Stimulated activated CD8-positive, alpha-beta memory T cell treated with anti-CD3 and anti-CD28 coated beads, Interleukin-2, amount 100 ng/mL, for 48 hours (primary cell): ENCODE data around the gene PRXL2B.
A peak's percentile ranks its signal among the peaks of the same experiment; 100 is the strongest.

Experiments used
- DNase-seq, 2 donors: peaks; one replicate each; pipeline ENCODE4 v3.0.0-alpha.2; 2020; ENCODE audit warnings: low read depth in 2 of 2

PRXL2B gene

DNA sequence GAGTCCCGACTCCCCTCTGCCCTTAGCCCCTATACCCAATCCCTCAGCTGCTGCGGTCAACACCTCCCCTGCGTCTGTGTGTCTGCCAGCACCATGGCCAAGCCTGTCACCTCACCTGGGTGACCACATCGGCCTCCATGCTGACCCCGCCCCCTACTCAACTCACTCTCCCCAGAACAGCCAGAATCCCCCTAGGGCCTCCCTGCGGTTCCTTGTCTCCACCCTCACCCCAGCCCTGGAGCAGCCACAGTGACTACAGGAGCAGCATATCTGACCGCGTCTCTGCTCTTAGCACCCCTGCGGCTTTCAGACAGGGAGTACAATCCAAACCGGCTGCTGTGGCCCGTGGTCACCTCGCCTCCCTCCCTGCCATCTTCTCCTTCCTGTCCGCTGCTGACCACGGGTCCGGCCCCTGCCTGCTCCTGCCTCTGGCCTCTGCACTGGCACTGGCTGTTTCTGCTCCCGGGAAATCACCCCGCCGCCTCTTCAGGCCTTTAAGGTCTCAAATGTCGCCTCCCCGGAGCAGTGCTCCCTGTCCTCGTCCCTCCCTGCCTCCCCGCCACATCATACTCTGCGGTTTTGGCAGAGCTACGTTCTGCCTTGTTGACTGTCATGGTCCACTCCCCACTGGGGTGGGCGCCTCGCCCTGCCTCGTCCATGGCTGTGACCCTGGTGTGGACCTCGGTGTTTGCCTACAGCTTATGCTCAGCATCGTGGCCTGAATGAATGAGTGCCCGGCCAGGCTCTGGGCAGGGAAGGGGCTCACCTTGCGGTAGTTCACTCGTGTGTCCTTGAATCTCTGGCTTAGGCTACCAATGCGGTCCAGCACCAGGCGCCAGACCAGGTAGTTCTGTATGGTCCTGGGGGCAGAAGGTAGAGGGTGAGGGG is 11.1 kb downstream of the PRXL2B start:
- DNase-seq: no peak

DNA sequence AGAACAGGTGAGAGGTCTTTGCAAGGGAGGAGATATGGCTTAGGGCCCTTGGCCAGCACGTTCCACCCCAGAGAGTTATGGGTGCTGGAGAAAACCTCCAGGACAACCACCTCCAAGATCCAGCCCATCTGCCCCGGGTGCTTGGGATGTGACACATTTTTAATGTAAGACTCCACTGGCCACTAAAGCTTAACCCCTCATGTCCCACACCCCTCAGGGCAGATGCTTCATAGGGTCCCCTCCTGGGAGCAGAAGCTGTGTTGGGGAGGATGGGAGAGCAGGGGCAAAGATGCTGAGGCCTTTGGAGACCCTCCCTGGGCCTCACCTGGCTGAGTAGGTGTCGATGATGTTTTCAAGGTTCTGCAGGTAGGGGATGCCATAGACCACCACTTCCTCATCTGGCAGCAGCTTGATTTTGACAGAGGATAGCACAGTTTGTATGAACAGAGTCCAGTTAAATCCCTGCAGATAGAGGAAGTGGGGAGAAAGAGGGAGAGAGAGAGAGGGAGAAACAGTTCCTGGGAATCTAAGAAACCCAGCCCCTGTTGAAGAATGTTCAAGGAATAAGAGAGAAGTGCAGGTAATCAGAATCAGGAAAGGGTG is 11.9 kb downstream of the PRXL2B start:
- no peak for DNase-seq

DNA sequence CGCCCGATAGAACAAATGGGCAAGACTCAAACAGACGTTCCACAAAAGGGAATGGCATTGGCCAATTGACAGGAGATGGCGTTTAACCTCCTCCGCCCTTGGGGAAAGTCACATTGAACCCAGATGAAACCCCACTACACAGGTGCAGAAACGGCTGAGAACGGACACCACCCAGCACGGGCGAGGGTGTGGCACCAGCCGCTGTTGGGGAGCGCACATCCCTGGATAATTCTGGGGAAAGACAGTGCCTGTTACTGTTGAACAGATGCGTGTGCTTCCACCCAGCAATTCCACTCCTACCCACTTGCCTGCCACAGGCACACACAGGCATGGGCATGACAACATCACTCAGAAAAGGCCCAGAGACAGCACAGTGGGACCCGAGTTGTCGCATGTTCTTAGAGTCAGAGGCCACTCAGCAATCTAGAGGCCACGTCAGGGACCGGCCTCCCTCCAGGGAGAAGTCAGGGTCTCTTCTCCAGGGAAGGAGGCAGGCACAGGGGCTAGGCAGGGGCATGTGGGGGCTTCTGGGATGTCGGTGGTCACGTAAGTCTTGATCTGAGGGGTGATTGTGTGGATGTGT is 15.2 kb downstream of the PRXL2B start:
- DNase-seq: no peak

DNA sequence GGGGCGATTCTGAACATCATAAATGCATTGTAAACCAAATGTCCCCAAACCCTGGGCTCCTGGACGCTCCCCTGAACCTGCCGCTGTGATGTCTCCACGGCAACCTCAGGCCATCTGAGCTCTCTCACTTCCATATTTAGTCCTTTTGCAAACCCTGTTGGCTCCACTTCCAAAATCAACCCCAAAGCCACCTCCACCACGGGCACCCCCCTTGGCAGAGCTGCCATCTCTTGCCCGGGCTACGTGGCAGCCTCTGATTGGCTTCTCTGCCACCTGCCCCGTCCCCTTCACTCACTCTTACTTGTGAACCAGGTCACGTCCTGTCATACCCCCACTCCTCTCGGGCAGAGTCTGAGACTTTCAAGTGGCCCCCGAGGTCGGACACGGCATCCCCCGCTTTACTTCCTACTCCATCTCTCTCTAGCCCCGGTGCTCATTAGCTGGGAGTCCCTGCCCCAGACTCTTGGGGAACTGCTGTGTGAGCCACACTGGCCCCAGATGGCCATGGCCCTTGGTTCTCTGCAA is 15.8 kb downstream of the PRXL2B start:
- DNase-seq: no peak

GRCh38 chr1:2602866-2603520 is 16.4 kb downstream of the PRXL2B start:
- DNase-seq: no peak

- no peak for DNase-seq
Measured at GRCh38 chr1:2603521-2604155, 17.1 kb downstream of the PRXL2B start.

- no peak for DNase-seq
Measured at GRCh38 chr1:2604156-2604843, 17.7 kb downstream of the PRXL2B start.

DNA sequence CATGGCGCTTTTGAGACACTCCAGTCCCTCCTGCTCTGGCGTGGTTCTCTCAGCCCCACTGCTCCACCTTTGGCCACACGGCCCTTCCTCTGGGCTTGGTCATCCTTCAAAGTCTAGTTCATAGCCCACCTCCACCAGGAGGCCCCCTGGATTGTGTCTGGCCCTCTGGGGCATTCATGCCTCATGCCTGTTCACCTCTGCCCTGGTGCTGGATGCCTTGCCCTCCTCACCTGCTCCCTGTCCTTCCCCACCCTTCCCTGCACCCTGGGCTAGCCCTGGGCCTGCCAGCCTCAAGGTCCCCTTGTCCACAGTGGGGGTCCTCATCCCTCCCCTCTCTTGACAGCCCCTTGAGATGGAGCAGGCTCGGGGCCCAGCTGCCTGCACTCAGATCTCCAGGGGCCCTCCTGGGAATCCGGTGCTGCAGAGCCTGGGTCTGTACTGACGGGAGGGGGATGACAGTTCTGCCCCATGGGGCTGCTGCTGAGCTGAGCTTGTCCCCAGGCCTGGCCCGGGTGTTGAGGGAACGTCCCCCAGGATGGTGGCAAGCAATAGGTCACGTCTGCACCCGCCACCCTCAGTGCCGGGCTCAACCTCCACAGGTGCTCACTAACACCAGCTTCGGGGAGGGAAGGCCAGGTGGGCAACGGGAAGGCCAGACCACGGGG is 18.4 kb downstream of the PRXL2B start:
- no peak for DNase-seq

DNA sequence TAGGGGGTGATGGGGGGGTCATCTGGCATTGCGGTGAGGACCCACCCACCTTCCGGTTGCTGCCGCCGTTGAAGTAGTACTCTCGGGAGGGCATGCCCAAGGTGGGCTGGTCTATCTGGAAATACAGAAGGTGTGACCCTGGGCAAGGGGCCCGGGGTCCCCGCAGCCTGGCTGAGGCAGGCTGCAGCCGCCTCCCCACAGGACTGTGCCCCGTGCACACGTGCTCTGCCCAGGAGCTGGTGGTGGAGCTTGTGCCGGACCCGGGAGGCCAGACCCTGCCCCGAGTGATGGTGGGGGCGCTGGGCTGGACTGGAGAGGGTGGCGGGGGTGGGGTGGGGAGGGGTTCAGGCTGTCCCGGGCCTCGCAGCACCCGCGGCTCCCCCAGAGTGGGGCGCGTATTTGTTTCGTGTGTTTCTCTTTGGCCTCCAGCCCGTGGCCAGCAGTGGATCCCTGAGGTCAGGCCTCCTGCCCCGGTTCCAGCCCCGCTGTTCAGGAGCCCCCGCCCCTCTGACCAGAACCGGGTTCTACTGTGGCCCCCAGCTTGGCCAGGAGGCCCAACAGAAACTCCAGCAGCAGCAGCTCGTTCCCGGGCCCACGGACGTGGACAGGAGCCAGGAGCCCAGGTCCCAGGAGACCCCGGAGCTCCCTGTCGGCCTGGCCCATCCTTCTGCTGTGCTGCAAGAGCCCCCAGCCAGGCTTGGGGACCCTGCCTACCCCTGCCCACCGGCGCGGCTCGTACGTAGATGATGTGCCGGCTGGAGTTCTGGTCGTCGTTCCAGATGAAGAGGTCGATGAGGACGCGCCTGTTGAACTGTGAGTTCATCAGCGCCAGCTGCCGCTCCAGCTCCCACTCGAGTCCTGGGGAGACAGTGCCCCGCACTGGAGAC is 19.2 kb downstream of the PRXL2B start:
- DNase-seq: no peak

- no peak for DNase-seq
Measured at GRCh38 chr1:2606396-2606880, 19.9 kb downstream of the PRXL2B start.

DNA sequence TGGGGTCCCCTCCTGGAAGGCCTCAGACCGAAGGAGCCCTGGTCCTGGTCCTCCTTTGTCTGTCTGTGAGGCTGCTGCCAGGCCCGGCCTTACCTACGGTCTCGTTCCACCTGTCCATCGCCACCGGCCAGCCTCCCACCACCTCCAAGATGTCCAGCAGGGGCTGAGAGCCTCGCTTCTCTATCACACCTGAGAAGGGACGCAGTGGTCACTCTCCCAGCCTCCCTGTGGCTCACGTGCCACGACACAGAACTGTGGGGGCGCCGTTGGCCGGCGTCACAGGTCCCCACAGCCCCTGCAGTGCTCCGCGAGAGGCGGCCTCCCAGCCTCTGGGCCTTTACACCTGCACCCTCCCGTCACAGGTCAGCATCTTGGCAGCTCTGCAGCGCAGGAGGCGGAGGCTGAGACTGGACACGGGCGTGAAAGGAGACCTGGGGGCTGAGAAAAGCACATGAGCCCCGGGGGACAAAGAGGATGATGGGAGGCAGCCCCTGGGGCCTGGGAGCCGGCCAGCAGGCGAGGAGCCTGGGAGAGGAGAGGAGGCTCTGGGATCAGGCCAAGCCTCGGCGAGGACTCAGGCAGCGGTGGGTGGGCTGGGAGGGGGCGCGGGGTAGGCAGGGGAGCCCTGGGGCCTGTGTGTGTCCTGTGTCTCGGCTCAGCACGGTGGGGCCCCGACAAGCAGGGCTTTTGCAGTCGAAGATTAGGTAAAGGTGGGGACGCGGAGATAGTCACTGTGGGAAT is 20.5 kb downstream of the PRXL2B start:
- DNase-seq: no peak

- DNase-seq: no peak
Measured at GRCh38 chr1:2607641-2608091, 21.1 kb downstream of the PRXL2B start.

- no peak for DNase-seq
Measured at GRCh38 chr1:2609319-2610035, 22.9 kb downstream of the PRXL2B start.

DNA sequence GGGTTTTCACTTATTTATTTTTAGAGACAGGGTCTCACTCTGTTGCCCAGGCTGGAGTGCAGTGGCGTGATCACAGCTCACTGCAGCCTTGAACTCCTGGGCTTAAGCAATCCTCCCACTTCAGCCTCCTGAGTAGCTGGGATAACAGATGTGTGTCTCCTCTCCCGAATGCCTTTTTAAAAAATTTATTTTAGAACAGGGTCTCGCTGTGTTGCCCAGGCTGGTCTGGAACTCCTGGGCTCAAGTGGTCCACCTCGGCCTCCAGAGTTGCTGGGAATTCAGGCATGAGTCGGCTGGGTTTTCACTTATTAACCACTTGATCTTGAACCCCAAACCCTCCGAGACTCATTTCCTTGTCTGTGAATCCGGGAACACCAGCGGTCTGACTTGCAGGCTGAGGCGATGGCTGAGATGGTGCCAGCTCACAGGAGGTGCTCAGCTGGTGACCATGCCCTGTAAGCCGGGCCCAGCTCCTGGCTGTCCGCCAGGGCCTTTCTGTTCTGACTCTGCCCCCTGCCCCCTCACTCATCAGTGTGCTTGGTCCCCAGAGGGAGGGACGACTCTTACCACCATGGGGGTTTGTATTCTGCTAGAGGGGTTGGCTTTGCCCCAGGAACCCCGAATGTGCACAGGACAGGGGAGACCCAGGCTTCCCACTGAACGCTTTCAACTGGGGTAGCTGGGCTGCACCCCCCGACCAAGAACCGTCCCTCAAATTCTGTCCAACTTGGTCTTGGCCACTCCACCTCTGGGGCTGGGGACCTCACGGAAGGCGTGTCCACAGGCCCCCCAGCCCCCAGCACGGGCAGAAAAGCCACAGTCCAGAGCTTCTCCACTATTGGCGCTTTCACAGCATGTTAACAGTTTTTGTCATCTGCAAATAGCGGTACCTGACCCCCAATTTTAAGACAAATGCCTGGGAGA is 23.7 kb downstream of the PRXL2B start:
- DNase-seq: no peak

GRCh38 chr1:2611031-2611501 is 24.5 kb downstream of the PRXL2B start:
- peak; percentile 23 to 26 for DNase-seq

- no peak for DNase-seq
Measured at GRCh38 chr1:2611621-2612437, 25.3 kb downstream of the PRXL2B start.
